Fibroblast of lung (primary cell): ENCODE measurements around the gene EIF3B. TPM values are rescaled to one million over a fixed set of nuclear protein-coding genes. Genes with fewer than 3 reads are reported as not detected.

ENCODE experiments used
- DNase-seq, 2 donors: peaks; one replicate each; pipeline versions ENCODE4 v3.0.0 to v3.0.0-alpha.2; 2010; ENCODE audit warnings: low read depth in 2 of 2
- H2AFZ ChIP-seq: 2 replicates; pipeline ENCODE4 v1.5.1; 2012; ENCODE audit warnings: low read length, control low read depth, inconsistent platforms
- H3K27ac ChIP-seq: 2 replicates; pipeline ENCODE4 v1.5.1; 2011; ENCODE audit warnings: low read length, control low read depth; ENCODE audit not compliant: insufficient read depth
- H3K27me3 ChIP-seq: 2 replicates; pipeline ENCODE4 v1.5.1; 2011; ENCODE audit warnings: mild to moderate bottlenecking, low read length; ENCODE audit not compliant: control insufficient read depth, insufficient read depth
- H3K36me3 ChIP-seq: 2 replicates; pipeline ENCODE4 v1.5.1; 2011; ENCODE audit warnings: low read length; ENCODE audit not compliant: control insufficient read depth, insufficient read depth
- H3K4me1 ChIP-seq: 2 replicates; pipeline ENCODE4 v1.5.1; 2011; ENCODE audit warnings: low read length; ENCODE audit not compliant: control insufficient read depth, insufficient read depth; ENCODE audit errors: extremely low read depth
- H3K4me2 ChIP-seq: 2 replicates; pipeline ENCODE4 v1.5.1; 2011; ENCODE audit warnings: low read length, control low read depth; ENCODE audit not compliant: insufficient read depth; ENCODE audit errors: extremely low read depth
- H3K4me3 ChIP-seq, 4 experiments: fragments of 200-600 bp in 1 of 4; sonication (generic) in 1 of 4; replicated peaks in 1 of 4; 2 replicates each; pipeline ENCODE4 v1.5.1; 2011 to 2016; ENCODE audit warnings: low read length in 4 of 4, low read depth in 3 of 4, mild to moderate bottlenecking in 3 of 4, control low read depth in 2 of 4, inconsistent platforms in 1 of 4, mixed read lengths in 1 of 4; ENCODE audit not compliant: insufficient read depth in 1 of 4; ENCODE audit errors: control extremely low read depth in 1 of 4
- H3K79me2 ChIP-seq: 2 replicates; pipeline ENCODE4 v1.5.1; 2012; ENCODE audit warnings: mild to moderate bottlenecking, low read length, inconsistent platforms; ENCODE audit not compliant: control insufficient read depth, insufficient read depth
- H3K9ac ChIP-seq: 2 replicates; pipeline ENCODE4 v1.5.1; 2011; ENCODE audit warnings: mild to moderate bottlenecking, low read length, control low read depth; ENCODE audit not compliant: insufficient read depth
- H3K9me3 ChIP-seq: 2 replicates; pipeline ENCODE4 v1.5.1; 2012; ENCODE audit warnings: low read depth, low read length; ENCODE audit not compliant: control insufficient read depth, insufficient read depth
- H4K20me1 ChIP-seq: 2 replicates; pipeline ENCODE4 v1.5.1; 2011; ENCODE audit warnings: low read length; ENCODE audit not compliant: control insufficient read depth, insufficient read depth; ENCODE audit errors: extremely low read depth
- EZH2 ChIP-seq: IDR thresholded peaks from 2 replicates; pipeline ENCODE4 v1.5.1; 2012; ENCODE audit warnings: low read length, control low read depth, mild to moderate bottlenecking; ENCODE audit errors: missing control alignments
- polyA plus RNA-seq, 2 donors: library from polyadenylated mRNA; depleted of rRNA in 1 of 2; stranded (reverse) in 1 of 2; unstranded in 1 of 2; fragments of >200 nt; gene quantifications; 2 replicates each; pipeline ENCODE4 v1.2.1, GENCODE V29; 2011 to 2012; ENCODE audit warnings: missing spikeins in 1 of 2
- total RNA-seq: library from RNA; depleted of rRNA; stranded (reverse); fragments of >200 nt; gene quantifications from 2 replicates; pipeline ENCODE4 v1.2.1, GENCODE V29; 2014
- TF ChIP-seq, protein P1 (sequence below), 2 donors: IDR thresholded peaks in 1 of 2; conservative IDR thresholded peaks in 1 of 2; 1 replicate in 1 of 2; 2 replicates in 1 of 2; pipeline ENCODE4 v1.5.1; 2011 to 2012; ENCODE audit warnings: low read length in 2 of 2, control low read depth in 1 of 2, inconsistent platforms in 1 of 2, low read depth in 1 of 2, mild to moderate bottlenecking in 1 of 2

Gene EIF3B
- total and polyA plus RNA-seq, 2 donors (not counting 1 experiment from before 2014, with no cell fraction given) = 92.8 to 133 TPM

DNA sequence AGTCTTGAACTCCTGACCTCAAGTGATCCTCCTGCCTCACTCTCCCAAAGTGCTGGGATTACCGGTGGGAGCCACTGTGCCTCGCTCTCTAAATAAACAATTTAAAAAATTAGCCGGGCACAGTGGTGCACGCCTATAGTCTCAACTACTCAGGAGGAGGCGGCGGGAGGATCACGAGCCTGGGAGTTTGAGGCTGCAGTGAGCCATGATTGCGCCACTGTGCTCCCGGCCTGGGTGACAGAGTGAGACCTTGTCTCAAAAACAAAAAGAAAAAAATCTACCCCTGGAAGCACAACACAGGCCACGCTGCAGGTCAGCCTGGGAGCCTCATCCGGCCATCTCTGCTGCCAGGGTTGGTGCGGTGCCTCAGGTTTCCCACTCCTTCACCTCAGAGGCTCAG lies 3.8 kb upstream of the EIF3B start:
- no peak overlapping the region for H3K9ac ChIP-seq
- TF ChIP-seq, protein P1, sequence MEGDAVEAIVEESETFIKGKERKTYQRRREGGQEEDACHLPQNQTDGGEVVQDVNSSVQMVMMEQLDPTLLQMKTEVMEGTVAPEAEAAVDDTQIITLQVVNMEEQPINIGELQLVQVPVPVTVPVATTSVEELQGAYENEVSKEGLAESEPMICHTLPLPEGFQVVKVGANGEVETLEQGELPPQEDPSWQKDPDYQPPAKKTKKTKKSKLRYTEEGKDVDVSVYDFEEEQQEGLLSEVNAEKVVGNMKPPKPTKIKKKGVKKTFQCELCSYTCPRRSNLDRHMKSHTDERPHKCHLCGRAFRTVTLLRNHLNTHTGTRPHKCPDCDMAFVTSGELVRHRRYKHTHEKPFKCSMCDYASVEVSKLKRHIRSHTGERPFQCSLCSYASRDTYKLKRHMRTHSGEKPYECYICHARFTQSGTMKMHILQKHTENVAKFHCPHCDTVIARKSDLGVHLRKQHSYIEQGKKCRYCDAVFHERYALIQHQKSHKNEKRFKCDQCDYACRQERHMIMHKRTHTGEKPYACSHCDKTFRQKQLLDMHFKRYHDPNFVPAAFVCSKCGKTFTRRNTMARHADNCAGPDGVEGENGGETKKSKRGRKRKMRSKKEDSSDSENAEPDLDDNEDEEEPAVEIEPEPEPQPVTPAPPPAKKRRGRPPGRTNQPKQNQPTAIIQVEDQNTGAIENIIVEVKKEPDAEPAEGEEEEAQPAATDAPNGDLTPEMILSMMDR (conservative IDR thresholded peaks at IDR 0.05 in 1 of 2, IDR thresholded peaks at IDR 0.05 in 1 of 2; ENCODE audit: low read depth in 1 of 2, low read length in 2 of 2) = no peak
- TF ChIP-seq EZH2 = no peak
- no peaks in the 10 kb centered on the region for H3K27me3 ChIP-seq
- no peak for DNase-seq
- H3K4me1 ChIP-seq = peaks cover 2% of the 10 kb centered on the region
- peaks cover 14% of the 10 kb centered on the region for H3K79me2 ChIP-seq
- no peak overlapping the region for H3K4me2 ChIP-seq
- H3K9me3 ChIP-seq = no peaks in the 10 kb centered on the region
- H2AFZ ChIP-seq = no peak overlapping the region
- no peaks in the 10 kb centered on the region for H4K20me1 ChIP-seq
- no peak overlapping the region for H3K27ac ChIP-seq
- H3K36me3 ChIP-seq = no peaks in the 10 kb centered on the region
- no peak overlapping the region for H3K4me3 ChIP-seq

DNA sequence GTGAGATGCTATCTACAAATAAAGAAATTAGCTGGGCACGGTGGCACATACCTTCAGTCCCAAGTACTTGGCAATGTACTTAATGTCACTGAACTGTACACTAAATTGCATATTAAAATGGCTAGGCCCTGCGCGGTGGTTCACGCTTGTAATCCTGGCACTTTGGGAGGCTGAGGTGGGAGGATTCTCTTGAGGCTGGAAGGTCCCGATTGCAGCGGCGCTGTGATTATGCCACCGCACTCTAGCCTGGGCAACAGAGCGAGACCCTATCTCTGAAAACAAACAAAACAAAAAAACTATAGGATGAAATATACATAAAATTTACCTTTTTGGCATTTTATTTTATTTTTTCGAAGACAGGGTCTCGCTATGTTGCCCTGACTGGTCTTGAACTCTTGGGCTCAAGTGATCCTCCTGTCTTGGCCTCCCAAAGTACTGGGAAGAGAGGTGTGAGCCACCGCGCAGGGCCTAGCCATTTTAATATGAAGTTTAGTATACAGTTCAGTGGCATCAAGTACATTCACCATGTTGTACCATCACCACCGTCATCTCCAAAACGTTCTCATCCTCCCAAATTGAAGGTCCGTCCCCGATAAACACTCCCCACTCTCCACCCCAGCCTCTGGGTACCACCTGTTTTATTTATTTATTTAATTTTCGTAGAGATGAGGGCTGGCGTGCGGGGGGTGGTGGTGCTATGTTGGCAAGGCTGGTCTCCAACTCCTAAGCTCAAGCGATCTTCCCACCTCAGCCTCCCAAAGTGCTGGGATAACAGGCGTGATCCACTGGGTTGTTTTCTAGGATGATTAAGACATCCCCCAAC lies 1.3 kb upstream of the EIF3B start:
- no peaks in the 10 kb centered on the region for H3K4me1 ChIP-seq
- H3K79me2 ChIP-seq = peaks cover 38% of the 10 kb centered on the region
- H4K20me1 ChIP-seq = no peaks in the 10 kb centered on the region
- DNase-seq = no peak
- no peak overlapping the region for H3K9ac ChIP-seq
- peak overlapping the region; percentile 99 for H3K27ac ChIP-seq
- peak overlapping the region; percentile 9 for H2AFZ ChIP-seq
- H3K9me3 ChIP-seq = no peaks in the 10 kb centered on the region
- H3K27me3 ChIP-seq = no peaks in the 10 kb centered on the region
- peaks cover 5% of the 10 kb centered on the region for H3K36me3 ChIP-seq
- H3K4me2 ChIP-seq = peak overlapping the region; percentile 53
- no peak for TF ChIP-seq EZH2
- TF ChIP-seq, protein P1 (conservative IDR thresholded peaks at IDR 0.05 in 1 of 2, IDR thresholded peaks at IDR 0.05 in 1 of 2; ENCODE audit: low read depth in 1 of 2, low read length in 2 of 2) = no peak
- peak overlapping the region; percentile 49 to 92 (median 89) for H3K4me3 ChIP-seq

DNA sequence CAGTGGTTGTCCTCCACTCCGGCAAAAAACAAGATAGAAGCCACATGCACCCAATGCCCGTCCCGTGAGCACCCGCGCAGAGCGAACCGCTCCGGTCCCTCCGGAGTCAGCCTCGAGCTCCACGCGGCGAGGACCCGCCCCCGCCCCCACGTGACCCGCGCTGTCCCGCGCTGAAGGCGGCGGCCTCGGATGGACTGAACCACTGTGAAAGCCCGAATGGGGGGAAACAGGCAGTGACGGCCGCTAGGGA lies 766 bp upstream of the EIF3B start:
- Histone ChIP-seq H3K27me3 (no peaks in the 10 kb centered on the region), H3K4me2 (peak overlapping the region; percentile 81), H3K9me3 (no peaks in the 10 kb centered on the region), H3K4me1 (no peaks in the 10 kb centered on the region), H3K9ac (peak overlapping the region; percentile 91), H3K36me3 (peaks cover 5% of the 10 kb centered on the region), H2AFZ (peak overlapping the region; percentile 89), H4K20me1 (no peaks in the 10 kb centered on the region), H3K79me2 (peaks cover 44% of the 10 kb centered on the region), H3K27ac (peak overlapping the region; percentile 99), H3K4me3 (peak overlapping the region; percentile 49 to 92 (median 89))
- peak; percentile 86 to 92 for DNase-seq
- TF ChIP-seq EZH2 = no peak
- TF ChIP-seq, protein P1 (conservative IDR thresholded peaks at IDR 0.05 in 1 of 2, IDR thresholded peaks at IDR 0.05 in 1 of 2; ENCODE audit: low read depth in 1 of 2, low read length in 2 of 2) = no peak
